WERI-Rb-1 (cell line): Measurements from ENCODE around the gene VPS16.

Experiments used
- DNase-seq: peaks from one replicate; pipeline ENCODE4 v3.0.0-alpha.2; 2020
- H3K27ac ChIP-seq: fragments of 250-450 bp; sonication (Bioruptor Pico); 2 replicates; pipeline ENCODE4 v1.5.1; 2020; ENCODE audit warnings: mild to moderate bottlenecking, moderate library complexity
- H3K27me3 ChIP-seq: fragments of 250-450 bp; sonication (Bioruptor Pico); 2 replicates; pipeline ENCODE4 v1.5.1; 2021; ENCODE audit warnings: mild to moderate bottlenecking, low read depth, moderate library complexity; ENCODE audit not compliant: insufficient read depth, severe bottlenecking
- H3K36me3 ChIP-seq: fragments of 250-450 bp; sonication (Bioruptor Pico); 2 replicates; pipeline ENCODE4 v1.5.1; 2020; ENCODE audit warnings: mild to moderate bottlenecking, moderate library complexity
- H3K4me3 ChIP-seq: 2 replicates; pipeline ENCODE4 v1.5.1; 2011; ENCODE audit warnings: low read depth, mild to moderate bottlenecking, control low read depth, low read length
- H3K9me3 ChIP-seq: fragments of 250-450 bp; sonication (Bioruptor Pico); 2 replicates; pipeline ENCODE4 v1.5.1; 2021; ENCODE audit warnings: mild to moderate bottlenecking, moderate library complexity; ENCODE audit not compliant: severe bottlenecking
- CTCF ChIP-seq: IDR thresholded peaks from 2 replicates; pipeline ENCODE4 v1.5.1; 2011; ENCODE audit warnings: low read depth, mild to moderate bottlenecking, control low read depth, inconsistent platforms, low read length

The VPS16 gene

GRCh38 chr20:2799688-2800520 is 40.6 kb upstream of the VPS16 start:
- peak; percentile 28 for DNase-seq
- Histone ChIP-seq H3K9me3 (no peaks in the 10 kb centered on the region), H3K4me3 (peak overlapping the region; percentile 59), H3K36me3 (peaks cover 35% of the 10 kb centered on the region), H3K27me3 (no peaks in the 10 kb centered on the region), H3K27ac (peak overlapping the region; percentile 67)
- TF ChIP-seq CTCF, result no peak

- H3K27me3 ChIP-seq, result no peaks in the 10 kb centered on the region
- peak; percentile 81 for DNase-seq
- H3K36me3 ChIP-seq, result peaks cover 31% of the 10 kb centered on the region
- no peaks in the 10 kb centered on the region for H3K9me3 ChIP-seq
- H3K27ac ChIP-seq, result peak within 1 kb of the TSS; percentile 67
- H3K4me3 ChIP-seq, result peak within 1 kb of the TSS; percentile 59
- TF ChIP-seq CTCF, result peak; percentile 37
Measured at GRCh38 chr20:2800521-2801285, 39.8 kb upstream of the VPS16 start, which contains the start of gene CPXM1. CPXM1 (minus strand) TSS chr20:2800627; CDS start chr20:2800572, 55 bp downstream.

- peaks cover 25% of the 10 kb centered on the region for H3K36me3 ChIP-seq
- no peak for DNase-seq
- H3K27ac ChIP-seq, result peak overlapping the region; percentile 67
- H3K9me3 ChIP-seq, result no peaks in the 10 kb centered on the region
- H3K27me3 ChIP-seq, result no peaks in the 10 kb centered on the region
- no peak for TF ChIP-seq CTCF
- H3K4me3 ChIP-seq, result peak overlapping the region; percentile 59
Measured at GRCh38 chr20:2801286-2801728, 39.2 kb upstream of the VPS16 start.

GRCh38 chr20:2804041-2804828 is 36.3 kb upstream of the VPS16 start:
- DNase-seq, result no peak
- no peaks in the 10 kb centered on the region for H3K27me3 ChIP-seq
- no peak overlapping the region for H3K4me3 ChIP-seq
- no peak overlapping the region for H3K27ac ChIP-seq
- peaks cover under 1% of the 10 kb centered on the region for H3K9me3 ChIP-seq
- H3K36me3 ChIP-seq, result no peaks in the 10 kb centered on the region; the same call in 1 of the 2 replicates
- TF ChIP-seq CTCF, result no peak

- H3K4me3 ChIP-seq, result no peak overlapping the region
- no peak for DNase-seq
- no peaks in the 10 kb centered on the region; the same call in 1 of the 2 replicates for H3K36me3 ChIP-seq
- H3K27ac ChIP-seq, result no peak overlapping the region
- no peaks in the 10 kb centered on the region for H3K27me3 ChIP-seq
- TF ChIP-seq CTCF, result no peak
- H3K9me3 ChIP-seq, result peaks cover 6% of the 10 kb centered on the region
Measured at GRCh38 chr20:2804852-2805688, 35.5 kb upstream of the VPS16 start.
